ENCODE results near the gene PRR5L.

Gene PRR5L

GRCh38 chr11:36394056-36394455, 98.0 kb downstream of the PRR5L start:
- no peaks in the 10 kb centered on the region for H3K27me3 ChIP-seq (ENCODE audit: insufficient read depth, low read depth, severe bottlenecking)
- no peak overlapping the region for H3K27ac ChIP-seq
- H3K36me3 ChIP-seq: no peaks in the 10 kb centered on the region
- no peaks in the 10 kb centered on the region for H3K9me3 ChIP-seq (ENCODE audit: severe bottlenecking)
- no peak for DNase-seq
- no peak overlapping the region for H3K4me3 ChIP-seq (ENCODE audit: low read depth, low read length)
- TF ChIP-seq, protein P1, sequence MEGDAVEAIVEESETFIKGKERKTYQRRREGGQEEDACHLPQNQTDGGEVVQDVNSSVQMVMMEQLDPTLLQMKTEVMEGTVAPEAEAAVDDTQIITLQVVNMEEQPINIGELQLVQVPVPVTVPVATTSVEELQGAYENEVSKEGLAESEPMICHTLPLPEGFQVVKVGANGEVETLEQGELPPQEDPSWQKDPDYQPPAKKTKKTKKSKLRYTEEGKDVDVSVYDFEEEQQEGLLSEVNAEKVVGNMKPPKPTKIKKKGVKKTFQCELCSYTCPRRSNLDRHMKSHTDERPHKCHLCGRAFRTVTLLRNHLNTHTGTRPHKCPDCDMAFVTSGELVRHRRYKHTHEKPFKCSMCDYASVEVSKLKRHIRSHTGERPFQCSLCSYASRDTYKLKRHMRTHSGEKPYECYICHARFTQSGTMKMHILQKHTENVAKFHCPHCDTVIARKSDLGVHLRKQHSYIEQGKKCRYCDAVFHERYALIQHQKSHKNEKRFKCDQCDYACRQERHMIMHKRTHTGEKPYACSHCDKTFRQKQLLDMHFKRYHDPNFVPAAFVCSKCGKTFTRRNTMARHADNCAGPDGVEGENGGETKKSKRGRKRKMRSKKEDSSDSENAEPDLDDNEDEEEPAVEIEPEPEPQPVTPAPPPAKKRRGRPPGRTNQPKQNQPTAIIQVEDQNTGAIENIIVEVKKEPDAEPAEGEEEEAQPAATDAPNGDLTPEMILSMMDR (IDR thresholded peaks at IDR 0.05; ENCODE audit: low read depth, low read length): no peak

DNA sequence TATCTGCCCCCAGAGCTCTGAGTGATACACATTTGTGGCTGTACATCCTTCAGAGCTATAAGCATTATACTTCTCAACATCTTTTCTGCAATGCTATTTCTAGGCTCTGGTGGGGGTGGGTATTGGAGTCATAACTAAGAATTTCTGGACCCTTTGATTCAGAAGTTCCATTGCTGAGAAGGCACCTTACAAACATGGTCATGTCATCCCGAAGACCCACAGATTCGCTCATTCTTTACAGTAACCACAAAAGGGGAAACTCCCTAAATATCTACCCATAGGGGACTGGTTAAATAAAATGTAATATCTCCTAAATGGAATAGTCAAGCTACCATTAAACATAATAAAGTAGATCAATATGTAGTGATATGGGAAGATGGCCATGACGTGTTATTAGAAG, 98.8 kb downstream of the PRR5L start:
- H3K9me3 ChIP-seq (ENCODE audit: severe bottlenecking): no peaks in the 10 kb centered on the region
- H3K36me3 ChIP-seq: no peaks in the 10 kb centered on the region
- TF ChIP-seq, protein P1 (IDR thresholded peaks at IDR 0.05; ENCODE audit: low read depth, low read length): no peak
- no peaks in the 10 kb centered on the region for H3K27me3 ChIP-seq (ENCODE audit: insufficient read depth, low read depth, severe bottlenecking)
- DNase-seq: no peak
- H3K27ac ChIP-seq: no peak overlapping the region
- H3K4me3 ChIP-seq (ENCODE audit: low read depth, low read length): no peak overlapping the region

- H3K27me3 ChIP-seq (ENCODE audit: insufficient read depth, low read depth, severe bottlenecking): no peaks in the 10 kb centered on the region
- DNase-seq: no peak
- no peaks in the 10 kb centered on the region for H3K9me3 ChIP-seq (ENCODE audit: severe bottlenecking)
- no peak overlapping the region for H3K27ac ChIP-seq
- no peaks in the 10 kb centered on the region for H3K36me3 ChIP-seq
- no peak overlapping the region for H3K4me3 ChIP-seq (ENCODE audit: low read depth, low read length)
- TF ChIP-seq, protein P1 (IDR thresholded peaks at IDR 0.05; ENCODE audit: low read depth, low read length): no peak
These were observed 100.1 kb downstream of the PRR5L start for GRCh38 chr11:36395978-36396736.

DNA sequence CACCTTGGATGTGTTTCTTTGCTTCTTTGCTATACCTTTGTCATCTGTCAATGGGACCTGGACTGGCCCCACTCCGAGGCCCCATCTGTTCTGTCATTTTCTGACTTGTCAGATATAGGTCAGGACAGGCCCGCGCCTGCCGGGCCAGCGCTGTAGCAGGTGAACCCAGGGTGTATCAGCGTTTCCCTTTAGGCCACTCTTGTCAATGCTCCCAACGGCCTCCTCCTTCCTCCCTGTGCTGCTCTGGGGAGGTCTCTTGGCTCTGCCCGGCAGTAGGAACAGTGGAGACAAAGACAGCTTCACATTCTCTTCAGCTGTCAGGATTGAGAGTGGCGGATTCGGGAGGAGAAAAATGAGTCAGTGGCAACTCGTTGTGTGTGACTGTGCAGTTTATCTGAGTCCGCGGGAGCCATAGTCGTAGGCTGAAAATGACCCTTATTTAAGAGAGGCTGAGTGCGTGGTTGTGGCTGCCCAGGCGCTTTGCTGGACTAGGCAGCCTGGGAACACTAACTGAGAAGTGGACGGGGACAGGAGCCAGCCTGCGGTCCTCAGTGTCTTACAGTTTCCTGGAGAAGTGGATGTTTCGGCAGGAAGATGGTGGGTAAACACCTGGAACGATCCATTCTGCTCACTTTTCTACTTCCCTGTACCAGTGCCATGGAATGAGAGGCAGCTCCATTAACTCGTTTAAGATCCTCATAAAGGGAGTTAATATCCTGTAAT, 102.3 kb downstream of the PRR5L start:
- Histone ChIP-seq H3K27me3 (ENCODE audit: insufficient read depth, low read depth, severe bottlenecking) (no peaks in the 10 kb centered on the region), H3K27ac (no peak overlapping the region), H3K36me3 (no peaks in the 10 kb centered on the region), H3K9me3 (ENCODE audit: severe bottlenecking) (no peaks in the 10 kb centered on the region), H3K4me3 (ENCODE audit: low read depth, low read length) (no peak overlapping the region)
- DNase-seq: peak; percentile 48
- TF ChIP-seq, protein P1 (IDR thresholded peaks at IDR 0.05; ENCODE audit: low read depth, low read length): no peak

DNA sequence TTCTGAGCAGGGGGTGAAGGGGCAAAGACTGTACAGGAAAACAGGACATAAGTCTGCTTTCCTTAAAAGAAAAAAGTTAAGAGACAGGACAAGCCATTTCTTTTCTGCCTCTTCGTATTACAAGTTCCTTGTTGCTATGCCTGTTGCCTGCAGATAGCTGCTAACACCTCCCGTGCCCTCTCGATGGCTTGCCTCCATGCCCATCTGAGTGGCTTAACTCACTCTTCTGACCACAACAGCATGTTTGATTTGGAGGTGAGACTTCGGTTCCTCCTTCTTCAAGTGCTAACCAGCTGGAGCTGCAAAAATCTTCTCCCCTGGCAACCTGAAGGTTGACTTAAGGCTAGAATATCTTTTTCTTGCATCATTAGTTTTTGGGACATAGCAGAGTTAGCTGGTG, 103.1 kb downstream of the PRR5L start:
- Histone ChIP-seq H3K36me3 (no peaks in the 10 kb centered on the region), H3K27me3 (ENCODE audit: insufficient read depth, low read depth, severe bottlenecking) (no peaks in the 10 kb centered on the region), H3K9me3 (ENCODE audit: severe bottlenecking) (no peaks in the 10 kb centered on the region), H3K4me3 (ENCODE audit: low read depth, low read length) (no peak overlapping the region), H3K27ac (no peak overlapping the region)
- DNase-seq: no peak
- TF ChIP-seq, protein P1 (IDR thresholded peaks at IDR 0.05; ENCODE audit: low read depth, low read length): no peak

Data from WERI-Rb-1 (cell line).